HG03457 (cell line): ENCODE results near the gene CAND2.

ENCODE experiments used
- ATAC-seq: cut with Tn5 transposase; IDR thresholded peaks from one replicate; pipeline ENCODE4 v1.9.1; 2021; ENCODE audit warnings: moderate number of reproducible peaks; ENCODE audit not compliant: unreplicated experiment

The CAND2 gene

DNA sequence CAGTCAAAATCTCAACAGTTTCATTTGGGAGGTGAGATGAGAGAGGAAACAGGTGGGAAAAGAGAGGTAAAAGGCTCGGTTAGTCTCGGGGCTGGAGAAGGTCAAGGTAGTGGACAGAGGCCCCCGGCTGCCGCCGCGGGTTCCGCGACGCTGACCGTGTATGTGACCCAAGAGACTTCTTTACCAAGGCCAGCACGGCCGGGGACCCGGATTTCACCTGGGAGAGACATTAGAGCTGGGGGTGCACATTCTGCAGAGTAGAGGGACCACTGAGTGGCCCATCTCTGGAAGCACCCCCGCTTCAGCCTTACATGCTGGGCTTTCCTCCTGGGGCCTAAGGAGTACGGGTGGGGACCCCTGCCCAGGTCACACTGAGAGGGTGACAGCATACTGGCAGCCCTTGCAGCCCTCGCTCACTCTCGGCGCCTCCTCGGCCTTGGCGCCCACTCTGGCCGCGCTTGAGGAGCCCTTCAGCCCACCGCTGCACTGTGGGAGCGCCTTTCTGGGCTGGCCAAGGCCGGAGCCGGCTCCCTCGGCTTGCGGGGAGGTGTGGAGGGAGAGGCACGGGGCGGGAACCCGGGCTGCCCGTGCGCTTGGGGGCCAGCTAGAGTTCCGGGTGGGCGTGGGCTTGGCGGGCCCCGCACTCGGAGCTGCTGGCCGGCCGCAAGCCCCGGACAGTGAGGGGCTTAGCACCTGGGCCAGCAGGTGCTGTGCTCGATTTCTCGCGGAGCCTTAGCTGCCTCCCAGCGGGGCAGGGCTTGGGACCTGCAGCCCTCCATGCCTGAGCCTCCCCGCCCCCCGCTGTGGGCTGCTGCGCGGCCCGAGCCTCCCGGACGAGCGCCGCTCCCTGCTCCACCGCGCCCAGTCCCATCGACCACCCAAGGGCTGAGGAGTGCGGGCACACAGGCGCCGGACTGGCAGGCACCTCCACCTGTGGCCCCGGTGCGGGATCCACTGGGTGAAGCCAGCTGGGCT lies 86.1 kb downstream of the CAND2 start:
- no peak for ATAC-seq

DNA sequence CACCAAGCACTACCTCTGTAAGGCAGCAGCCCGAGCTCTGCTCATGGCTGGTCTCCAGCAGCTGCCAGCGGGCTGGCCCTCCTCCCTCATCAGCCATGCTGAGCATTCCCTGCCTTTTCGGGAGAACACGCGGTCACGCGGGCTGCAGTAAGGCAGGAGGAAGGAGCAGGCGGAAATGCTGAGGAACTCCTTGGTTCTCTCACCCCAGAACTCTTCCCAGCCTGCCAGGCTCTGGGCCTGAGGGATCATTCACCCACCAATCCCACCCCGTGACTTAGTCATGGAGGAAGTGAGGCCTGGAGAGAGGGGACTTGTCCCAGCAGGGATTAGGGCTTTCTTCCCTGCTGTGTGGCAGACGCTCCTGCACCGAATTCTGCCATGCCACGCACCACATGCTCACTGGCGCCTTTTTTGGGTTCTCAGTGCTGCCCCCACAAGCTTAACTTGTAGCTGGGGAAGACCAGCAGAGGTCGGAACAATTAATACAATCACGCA lies 87.8 kb downstream of the CAND2 start:
- ATAC-seq = no peak
